ENCODE measurements around the gene GMCL2.
"Not testable (repeated sequence)": the region's sequence is repeated elsewhere in the genome, so short reads cannot be mapped to it uniquely, and the experiment has no call there.

Gene GMCL2

GRCh38 chr5:178204935-178205748 is 18.0 kb upstream of the GMCL2 start:
- no peak for DNase-seq

- peak; percentile 37 for DNase-seq
Measured at GRCh38 chr5:178204182-178204934, 17.2 kb upstream of the GMCL2 start, which contains the start of gene HNRNPAB. Gene HNRNPAB, plus strand, starts transcription at chr5:178204533. Its CDS starts 305 bp downstream, at chr5:178204838.

- no peak for DNase-seq
Measured at GRCh38 chr5:178203670-178204181, 16.6 kb upstream of the GMCL2 start.

- no peak for DNase-seq
Measured at GRCh38 chr5:178202541-178202940, 15.4 kb upstream of the GMCL2 start.

- DNase-seq = no peak
Measured at GRCh38 chr5:178201927-178202235, 14.7 kb upstream of the GMCL2 start.

- DNase-seq = no peak
Measured at GRCh38 chr5:178201221-178201926, 14.2 kb upstream of the GMCL2 start.

GRCh38 chr5:178199581-178200434 is 12.6 kb upstream of the GMCL2 start:
- DNase-seq = no peak

- DNase-seq = no peak
Measured at GRCh38 chr5:178198706-178199105, 11.5 kb upstream of the GMCL2 start.

GRCh38 chr5:178198151-178198550 is 11.0 kb upstream of the GMCL2 start:
- not testable (repeated sequence) for DNase-seq

- no peak for DNase-seq
Measured at GRCh38 chr5:178196986-178197385, 9.8 kb upstream of the GMCL2 start.

- DNase-seq = no peak
Measured at GRCh38 chr5:178196281-178196812, 9.2 kb upstream of the GMCL2 start.

- DNase-seq = no peak
Measured at GRCh38 chr5:178194026-178194425, 6.9 kb upstream of the GMCL2 start.

- no peak for DNase-seq
Measured at GRCh38 chr5:178193251-178193809, 6.2 kb upstream of the GMCL2 start.

- no peak for DNase-seq
Measured at GRCh38 chr5:178192787-178193186, 5.6 kb upstream of the GMCL2 start.

GRCh38 chr5:178192244-178192643 is 5.1 kb upstream of the GMCL2 start:
- DNase-seq = no peak

- DNase-seq = no peak
Measured at GRCh38 chr5:178191661-178192060, 4.5 kb upstream of the GMCL2 start.

- no peak for DNase-seq
Measured at GRCh38 chr5:178189433-178189832, 2.3 kb upstream of the GMCL2 start.

- DNase-seq = no peak
Measured at GRCh38 chr5:178186427-178186826, 744 bp downstream of the GMCL2 start.

- no peak for DNase-seq
Measured at GRCh38 chr5:178182158-178182876, 4.9 kb downstream of the GMCL2 start.

GRCh38 chr5:178180141-178180863 is 6.9 kb downstream of the GMCL2 start:
- no peak for DNase-seq
